HG02973 (cell line): ENCODE measurements around the gene HACE1.
A peak's percentile ranks its signal among the peaks of the same experiment; 100 is the strongest.

ENCODE experiments used
- ATAC-seq: cut with Tn5 transposase; IDR thresholded peaks from one replicate; pipeline ENCODE4 v1.9.1; 2021; ENCODE audit warnings: moderate library complexity; ENCODE audit not compliant: unreplicated experiment

HACE1 gene

GRCh38 chr6:104692008-104692407, 167.7 kb downstream of the HACE1 start:
- no peak for ATAC-seq

- ATAC-seq, result no peak
Measured at GRCh38 chr6:104689551-104690205, 170.0 kb downstream of the HACE1 start.

- no peak for ATAC-seq
Measured at GRCh38 chr6:104688283-104688969, 171.3 kb downstream of the HACE1 start.

GRCh38 chr6:104686550-104687175, 173.1 kb downstream of the HACE1 start:
- no peak for ATAC-seq

GRCh38 chr6:104685871-104686549, 173.7 kb downstream of the HACE1 start:
- ATAC-seq, result no peak

GRCh38 chr6:104684911-104685415, 174.8 kb downstream of the HACE1 start:
- ATAC-seq, result no peak

- no peak for ATAC-seq
Measured at GRCh38 chr6:104683809-104684208, 175.9 kb downstream of the HACE1 start.

GRCh38 chr6:104682722-104683643, 176.7 kb downstream of the HACE1 start:
- ATAC-seq, result peak; percentile 54

- ATAC-seq, result no peak
Measured at GRCh38 chr6:104680539-104680938, 179.2 kb downstream of the HACE1 start.

GRCh38 chr6:104679971-104680370, 179.7 kb downstream of the HACE1 start:
- no peak for ATAC-seq
